Peyer's patch (tissue), 4 donors: Measurements from ENCODE around the gene TP53AIP1. TPM values are rescaled to one million over a fixed set of nuclear protein-coding genes. Genes with fewer than 3 reads are reported as not detected.

ENCODE experiments used
- DNase-seq, 3 donors: peaks; one replicate each; pipeline ENCODE4 v3.0.0-alpha.2; 2017 to 2019
- H3K27ac ChIP-seq, 4 donors: fragments of 200-600 bp; sonication (generic); one replicate each; pipeline ENCODE4 v1.5.1; 2016 to 2019
- H3K27me3 ChIP-seq, 2 donors: fragments of 200-600 bp; sonication (generic); one replicate each; pipeline ENCODE4 v1.5.1; 2019
- H3K36me3 ChIP-seq, 3 donors: fragments of 200-600 bp; sonication (generic); one replicate each; pipeline ENCODE4 v1.5.1; 2016 to 2019
- H3K4me1 ChIP-seq, 4 donors: fragments of 200-600 bp; sonication (generic); one replicate each; pipeline ENCODE4 v1.5.1; 2016 to 2019
- H3K4me3 ChIP-seq, 4 donors: fragments of 200-600 bp; sonication (generic); 1 replicate in 3 of 4; 2 replicates in 1 of 4; pipeline ENCODE4 v1.5.1; 2016 to 2019; ENCODE audit warnings: mild to moderate bottlenecking in 1 of 4
- H3K9me3 ChIP-seq, 4 donors: fragments of 200-600 bp; sonication (generic); one replicate each; pipeline ENCODE4 v1.5.1; 2016 to 2019; ENCODE audit warnings: mild to moderate bottlenecking in 1 of 4
- CTCF ChIP-seq, 6 experiments: fragments of 450-650 bp in 4 of 6; fragments of 200-600 bp in 2 of 6; sonication (generic) in 1 of 6; IDR thresholded peaks; one replicate each; pipeline ENCODE4 v1.5.1; 2017 to 2019; ENCODE audit warnings: antibody characterized with exemption in 6 of 6, mild to moderate bottlenecking in 3 of 6, moderate library complexity in 1 of 6
- POLR2A ChIP-seq, 2 donors: fragments of 450-650 bp; IDR thresholded peaks; one replicate each; pipeline ENCODE4 v1.5.1; 2017; ENCODE audit warnings: antibody characterized with exemption in 2 of 2, mild to moderate bottlenecking in 2 of 2, moderate library complexity in 2 of 2
- total RNA-seq, 4 donors: library from RNA; depleted of rRNA; stranded (reverse); fragments of >200 nt; gene quantifications; one replicate each; pipeline ENCODE4 v1.1.0, GENCODE V29; 2016

The TP53AIP1 gene
- total RNA-seq, 4 donors from 2014 or later, result 0.35 to 2.0 (median 0.47) TPM; not detected in 1

- Histone ChIP-seq H3K36me3 (no peaks in the 10 kb centered on the region), H3K27me3 (no peaks in the 10 kb centered on the region), H3K27ac (no peak overlapping the region), H3K4me1 (peaks cover 0 to 22% (median 3%) of the 10 kb centered on the region in 4 donors), H3K9me3 (no peaks in the 10 kb centered on the region), H3K4me3 (no peak overlapping the region)
- DNase-seq, result no peak
- TF ChIP-seq CTCF (IDR thresholded peaks at IDR 0.05), result no peak
- no peak for TF ChIP-seq POLR2A (IDR thresholded peaks at IDR 0.05)
Observed at GRCh38 chr11:128909438-128910125, 33.1 kb downstream of the TP53AIP1 start.

- TF ChIP-seq POLR2A (IDR thresholded peaks at IDR 0.05) (no peak), CTCF (IDR thresholded peaks at IDR 0.05) (no peak)
- H3K4me1 ChIP-seq, result peaks cover 0 to 22% (median 3%) of the 10 kb centered on the region in 4 donors
- H3K4me3 ChIP-seq, result no peak overlapping the region
- no peaks in the 10 kb centered on the region for H3K9me3 ChIP-seq
- H3K36me3 ChIP-seq, result no peaks in the 10 kb centered on the region
- no peaks in the 10 kb centered on the region for H3K27me3 ChIP-seq
- H3K27ac ChIP-seq, result peak overlapping the region in 1 of 4 donors; percentile 22
- peak in 1 of 3 donors; percentile 76 for DNase-seq
Observed at GRCh38 chr11:128908391-128909246, 34.1 kb downstream of the TP53AIP1 start.

- no peak overlapping the region for H3K4me3 ChIP-seq
- no peak overlapping the region for H3K27ac ChIP-seq
Observed at GRCh38 chr11:128907585-128907984, 35.1 kb downstream of the TP53AIP1 start.

GRCh38 chr11:128906185-128907050, 36.3 kb downstream of the TP53AIP1 start:
- Histone ChIP-seq H3K9me3 (no peaks in the 10 kb centered on the region), H3K4me1 (peaks cover 0 to 22% (median 3%) of the 10 kb centered on the region in 4 donors), H3K27ac (peak overlapping the region in 1 of 4 donors; percentile 54), H3K36me3 (no peaks in the 10 kb centered on the region), H3K4me3 (peak overlapping the region; percentile 36 to 62 (median 58)), H3K27me3 (no peaks in the 10 kb centered on the region)
- no peak for TF ChIP-seq POLR2A (IDR thresholded peaks at IDR 0.05)
- no peak for TF ChIP-seq CTCF (IDR thresholded peaks at IDR 0.05)
- DNase-seq, result no peak

More at GRCh38 chr11:128907585-128907984, 35.1 kb downstream of the TP53AIP1 start:
- DNase-seq, result no peak
- no peak for TF ChIP-seq CTCF (IDR thresholded peaks at IDR 0.05)
- no peak for TF ChIP-seq POLR2A (IDR thresholded peaks at IDR 0.05)
- Histone ChIP-seq H3K27me3 (no peaks in the 10 kb centered on the region), H3K9me3 (no peaks in the 10 kb centered on the region), H3K36me3 (no peaks in the 10 kb centered on the region), H3K4me1 (peaks cover 0 to 22% (median 3%) of the 10 kb centered on the region in 4 donors)
